Endothelial cell (in vitro differentiated cells): ENCODE measurements around the gene HSPA12B. TPM values are rescaled to one million over a fixed set of nuclear protein-coding genes. Genes with fewer than 3 reads are reported as not detected.

Experiments
- DNase-seq: peaks from one replicate; pipeline ENCODE4 v3.0.0; 2021; ENCODE audit warnings: low spot score
- H3K27ac Mint-ChIP-seq: one replicate; pipeline ENCODE4 v1.8.0; 2021; ENCODE audit warnings: mixed read lengths, inconsistent platforms; ENCODE audit not compliant: unreplicated experiment
- H3K27me3 Mint-ChIP-seq: one replicate; pipeline ENCODE4 v1.8.0; 2021; ENCODE audit warnings: mild to moderate bottlenecking, moderate library complexity, mixed read lengths, inconsistent platforms; ENCODE audit not compliant: unreplicated experiment
- H3K36me3 Mint-ChIP-seq: one replicate; pipeline ENCODE4 v1.8.0; 2021; ENCODE audit warnings: mild to moderate bottlenecking, low read depth, mixed read lengths, inconsistent platforms; ENCODE audit not compliant: unreplicated experiment
- H3K4me1 Mint-ChIP-seq: one replicate; pipeline ENCODE4 v1.8.0; 2021; ENCODE audit warnings: mild to moderate bottlenecking, mixed read lengths, inconsistent platforms; ENCODE audit not compliant: unreplicated experiment
- H3K4me3 Mint-ChIP-seq: one replicate; pipeline ENCODE4 v1.8.0; 2021; ENCODE audit warnings: mild to moderate bottlenecking, mixed read lengths, inconsistent platforms; ENCODE audit not compliant: unreplicated experiment
- H3K9me3 Mint-ChIP-seq: one replicate; pipeline ENCODE4 v1.8.0; 2021; ENCODE audit warnings: mixed read lengths, inconsistent platforms; ENCODE audit not compliant: unreplicated experiment
- CTCF ChIP-seq: fragments of 200-600 bp; sonication (generic); IDR thresholded peaks from one replicate; pipeline ENCODE4 v1.5.0; 2021; ENCODE audit warnings: antibody characterized with exemption; ENCODE audit not compliant: unreplicated experiment
- total RNA-seq: library from RNA; stranded (reverse); fragmentation: NEBNext Ultra II Directional; extraction: Animal tissue kit (Norgen Biotek cat#: 25700); gene quantifications from one replicate; pipeline ENCODE4 v1.2.1, GENCODE V29; 2021; ENCODE audit not compliant: unreplicated experiment

The HSPA12B gene
- total RNA-seq, 1 donor from 2014 or later, result 12.7 TPM

- Mint-ChIP-seq H3K4me1 (peaks cover 10% of the 10 kb centered on the region), H3K27me3 (peaks cover 25% of the 10 kb centered on the region), H3K9me3 (no peaks in the 10 kb centered on the region), H3K36me3 (no peaks in the 10 kb centered on the region), H3K4me3 (no peak overlapping the region), H3K27ac (no peak overlapping the region)
- peak; percentile 35 for DNase-seq
- TF ChIP-seq CTCF, result no peak
Observed at GRCh38 chr20:3777716-3778629, 45.5 kb downstream of the HSPA12B start.

GRCh38 chr20:3778976-3779375 lies 46.5 kb downstream of the HSPA12B start:
- no peak for TF ChIP-seq CTCF
- peaks cover 10% of the 10 kb centered on the region for H3K4me1 Mint-ChIP-seq
- no peak for DNase-seq
- no peak overlapping the region for H3K27ac Mint-ChIP-seq
- H3K9me3 Mint-ChIP-seq, result no peaks in the 10 kb centered on the region
- H3K4me3 Mint-ChIP-seq, result no peak overlapping the region
- H3K27me3 Mint-ChIP-seq, result peaks cover 25% of the 10 kb centered on the region
- H3K36me3 Mint-ChIP-seq, result no peaks in the 10 kb centered on the region

GRCh38 chr20:3781153-3781910 lies 48.8 kb downstream of the HSPA12B start, which contains the start of gene SPEF1:
Gene SPEF1, minus strand, starts transcription at chr20:3781448. Its CDS starts 161 bp downstream, at chr20:3781287.
- H3K4me3 Mint-ChIP-seq, result peak within 1 kb of the TSS; percentile 59
- H3K4me1 Mint-ChIP-seq, result peaks cover 15% of the 10 kb centered on the region
- TF ChIP-seq CTCF, result no peak
- peak within 1 kb of the TSS; percentile 89 for H3K27ac Mint-ChIP-seq
- H3K36me3 Mint-ChIP-seq, result peaks cover 6% of the 10 kb centered on the region
- DNase-seq, result peak; percentile 73
- no peaks in the 10 kb centered on the region for H3K9me3 Mint-ChIP-seq
- H3K27me3 Mint-ChIP-seq, result peaks cover 28% of the 10 kb centered on the region

GRCh38 chr20:3782597-3782996 lies 50.1 kb downstream of the HSPA12B start:
- Mint-ChIP-seq H3K4me1 (peaks cover 13% of the 10 kb centered on the region), H3K27me3 (peaks cover 27% of the 10 kb centered on the region), H3K27ac (no peak overlapping the region), H3K9me3 (no peaks in the 10 kb centered on the region), H3K36me3 (peaks cover 6% of the 10 kb centered on the region), H3K4me3 (no peak overlapping the region)
- no peak for TF ChIP-seq CTCF
- no peak for DNase-seq
